HEK293T (cell line): ENCODE results near the gene ADAMTS1.

ENCODE experiments used
- CTBP1 ChIP-seq: fragments of 450-650 bp; IDR thresholded peaks from 2 replicates; pipeline ENCODE4 v1.6.1; 2016; ENCODE audit warnings: borderline replicate concordance
- FOXM1 ChIP-seq: fragments of 450-650 bp; IDR thresholded peaks from 2 replicates; pipeline ENCODE4 v1.6.1; 2017; ENCODE audit warnings: mild to moderate bottlenecking, borderline replicate concordance

- TF ChIP-seq CTBP1 (no peak), FOXM1 (no peak)
Measured at GRCh38 chr21:26795866-26796329, 49.3 kb downstream of the ADAMTS1 start.
